Spleen (tissue), 11 donors: ENCODE measurements around the gene SETD1B. TPM values are rescaled to one million over a fixed set of nuclear protein-coding genes. Genes with fewer than 3 reads are reported as not detected.
"Not testable (repeated sequence)": the region's sequence is repeated elsewhere in the genome, so short reads cannot be mapped to it uniquely, and the experiment has no call there.

Source experiments
- DNase-seq: peaks from one replicate; pipeline ENCODE4 v3.0.0-alpha.2; 2020
- H3K27ac ChIP-seq, 8 donors: fragments of 200-600 bp; sonication (generic) in 7 of 8; 1 replicate in 4 of 8; 2 replicates in 4 of 8; pipeline versions ENCODE4 v1.5.0 to v1.8.0; 2016 to 2021; ENCODE audit warnings: inconsistent platforms in 4 of 8, mild to moderate bottlenecking in 4 of 8, moderate library complexity in 1 of 8
- H3K27me3 ChIP-seq, 7 donors: fragments of 200-600 bp; sonication (generic) in 6 of 7; replicated peaks in 1 of 7; 1 replicate in 4 of 7; 2 replicates in 3 of 7; pipeline versions ENCODE4 v1.5.0 to v1.8.0; 2016 to 2021; ENCODE audit warnings: inconsistent platforms in 3 of 7, mild to moderate bottlenecking in 1 of 7
- H3K36me3 ChIP-seq, 6 donors: fragments of 200-600 bp; sonication (generic) in 5 of 6; 1 replicate in 4 of 6; 2 replicates in 2 of 6; pipeline versions ENCODE4 v1.5.0 to v1.8.0; 2016 to 2021; ENCODE audit warnings: inconsistent platforms in 2 of 6
- H3K4me1 ChIP-seq, 6 donors: fragments of 200-600 bp; sonication (generic) in 5 of 6; 1 replicate in 3 of 6; 2 replicates in 3 of 6; pipeline versions ENCODE4 v1.5.0 to v1.8.0; 2016 to 2021; ENCODE audit warnings: inconsistent platforms in 3 of 6
- H3K4me3 ChIP-seq, 8 donors: fragments of 200-600 bp; sonication (generic) in 7 of 8; 1 replicate in 4 of 8; 2 replicates in 4 of 8; pipeline versions ENCODE4 v1.5.0 to v1.8.0; 2016 to 2021; ENCODE audit warnings: inconsistent platforms in 4 of 8, mild to moderate bottlenecking in 4 of 8, moderate library complexity in 2 of 8
- H3K9me3 ChIP-seq, 8 donors: fragments of 200-600 bp; sonication (generic) in 7 of 8; 1 replicate in 4 of 8; 2 replicates in 4 of 8; pipeline versions ENCODE4 v1.5.0 to v1.8.0; 2016 to 2021; ENCODE audit warnings: inconsistent platforms in 4 of 8
- CTCF ChIP-seq, 11 experiments: fragments of 200-600 bp in 7 of 11; fragments of 450-650 bp in 4 of 11; sonication (generic) in 4 of 11; IDR thresholded peaks in 8 of 11; conservative IDR thresholded peaks in 3 of 11; 1 replicate in 7 of 11; 2 replicates in 4 of 11; pipeline versions ENCODE4 v1.4.0 to v1.8.0; 2016 to 2021; ENCODE audit warnings: antibody characterized with exemption in 11 of 11, inconsistent platforms in 4 of 11, mild to moderate bottlenecking in 1 of 11
- POLR2A ChIP-seq, 3 donors: fragments of 450-650 bp; IDR thresholded peaks; one replicate each; pipeline ENCODE4 v1.5.1; 2017; ENCODE audit warnings: antibody characterized with exemption in 3 of 3, mild to moderate bottlenecking in 1 of 3
- POLR2AphosphoS5 ChIP-seq, 3 donors: sonication (generic); formaldehyde crosslinking; IDR thresholded peaks; one replicate each; pipeline ENCODE4 v1.5.1; 2017; ENCODE audit warnings: antibody characterized with exemption in 3 of 3
- WGBS, 5 donors: extraction: QIAGEN DNeasy Blood & Tissue Kit in 3 of 5; methylation state at CpG; one replicate each; pipeline versions ENCODE4 v1.1.5 to v1.1.7; 2013 to 2018; 5-methylcytosine and 5-hydroxymethylcytosine counted together
- intact Hi-C: fragments of 100-400 bp; cut with DNase I; formaldehyde crosslinking; loops from one replicate; pipeline ENCODE4 v1.15.0; 2023; ENCODE audit warnings: low total_unique reads
- polyA plus RNA-seq, 3 donors: library from polyadenylated mRNA; stranded (reverse); fragments of 200-250 nt; gene quantifications; one replicate each; pipeline ENCODE4 v1.2.1, GENCODE V29; 2013
- total RNA-seq, 7 donors: library from RNA; depleted of rRNA in 3 of 7; stranded (reverse); fragments of >200 nt in 3 of 7; fragmentation: NEBNext Ultra II Directional in 4 of 7; extraction: Animal tissue kit (Norgen Biotek cat#: 25700) in 4 of 7; gene quantifications; one replicate each; pipeline versions ENCODE4 v1.1.0 to v1.2.1, GENCODE V29; 2016 to 2021
- donor health status: healthy with polysubstance abuse.
- donor health status: DM: no; HTN: no; CAD: no; lungs with moderate emphysema.
- donor health status: DM: no; HTN: no; CAD: no.
- donor health status: Bipolar disorder and iron deficiency.
- donor health status: healthy.
- donor health status: DM: no; HTN: no; CAD: no.
- donor health status: DM: yes; HTN: yes; CAD: no.

Gene SETD1B
- total and polyA plus RNA-seq, 10 donors, result 3.3 to 37.7 (median 22.1) TPM

GRCh38 chr12:121789800-121790728, 13.7 kb upstream of the SETD1B start:
- Histone ChIP-seq H3K4me1 (peaks cover 71 to 100% (median 99%) of the 10 kb centered on the region in 6 donors), H3K27ac (peak overlapping the region; percentile 93 to 100 (median 100)), H3K4me3 (peak overlapping the region in 7 of 8 donors; percentile 6 to 80 (median 26)), H3K9me3 (no peaks in the 10 kb centered on the region), H3K27me3 (no peaks in the 10 kb centered on the region), H3K36me3 (peaks cover 0 to 18% (median 0%) of the 10 kb centered on the region in 6 donors)
- TF ChIP-seq POLR2A (IDR thresholded peaks at IDR 0.05) (peak in 2 of 3 donors; percentile 28 to 30), POLR2AphosphoS5 (IDR thresholded peaks at IDR 0.05) (peak; percentile 77 to 90 (median 86)), CTCF (IDR thresholded peaks at IDR 0.05 in 8 of 11, conservative IDR thresholded peaks at IDR 0.05 in 3 of 11) (peak in 3 of 11 experiments; percentile 15 to 32 (median 18))
- WGBS, 5 donors, result 20 to 45% (median 25%) methylated on average over 18 to 28 of the region's 28 CpGs
- intact Hi-C loops, result loop anchor here (5.0 kb wide), 1 partner anchor 93 kb away; no protein-coding TSS in a partner anchor
- peak; percentile 99 for DNase-seq

- intact Hi-C loops, result loop anchor here (5.0 kb wide), 1 partner anchor 93 kb away; no protein-coding TSS in a partner anchor
- Histone ChIP-seq H3K27ac (peak overlapping the region; percentile 93 to 100 (median 100)), H3K4me3 (peak overlapping the region in 1 of 8 donors; percentile 80), H3K4me1 (peaks cover 69 to 100% (median 99%) of the 10 kb centered on the region in 6 donors), H3K36me3 (peaks cover 0 to 24% (median 5%) of the 10 kb centered on the region in 6 donors)
- not testable (repeated sequence) for H3K9me3 ChIP-seq, H3K27me3 ChIP-seq, DNase-seq
- WGBS, 5 donors, result 76 to 83% (median 80%) methylated on average over 8 of the region's 8 CpGs
Measured at GRCh38 chr12:121790785-121791184, 13.0 kb upstream of the SETD1B start.

- TF ChIP-seq POLR2AphosphoS5 (IDR thresholded peaks at IDR 0.05) (peak in 1 of 3 donors; percentile 6), POLR2A (IDR thresholded peaks at IDR 0.05) (no peak)
- Histone ChIP-seq H3K4me3 (peak overlapping the region; percentile 51 to 80 (median 67)), H3K27ac (peak overlapping the region; percentile 93 to 100 (median 100)), H3K27me3 (no peaks in the 10 kb centered on the region), H3K9me3 (no peaks in the 10 kb centered on the region), H3K36me3 (peaks cover 0 to 27% (median 11%) of the 10 kb centered on the region in 6 donors), H3K4me1 (peaks cover 73 to 100% (median 99%) of the 10 kb centered on the region in 6 donors)
- 30 to 46% (median 39%) methylated on average over 13 to 14 of the region's 14 CpGs for WGBS, 5 donors
- DNase-seq, result peak; percentile 80
- intact Hi-C loops, result loop anchor here (5.0 kb wide), 1 partner anchor 95 kb away; no protein-coding TSS in a partner anchor
Measured at GRCh38 chr12:121791671-121792551, 11.9 kb upstream of the SETD1B start.

- WGBS, 5 donors, result 5 to 21% (median 10%) methylated on average over 26 to 48 of the region's 48 CpGs
- H3K9me3 ChIP-seq, result no peaks in the 10 kb centered on the region
- peak; percentile 93 for DNase-seq
- peak in 1 of 11 experiments; percentile 34 for TF ChIP-seq CTCF (IDR thresholded peaks at IDR 0.05 in 8 of 11, conservative IDR thresholded peaks at IDR 0.05 in 3 of 11)
- peak; percentile 24 to 75 (median 60) for TF ChIP-seq POLR2AphosphoS5 (IDR thresholded peaks at IDR 0.05)
- no peak for TF ChIP-seq POLR2A (IDR thresholded peaks at IDR 0.05)
- no peaks in the 10 kb centered on the region for H3K27me3 ChIP-seq
- H3K4me3 ChIP-seq, result peak overlapping the region; percentile 51 to 80 (median 67)
- H3K4me1 ChIP-seq, result peaks cover 74 to 100% (median 99%) of the 10 kb centered on the region in 6 donors
- intact Hi-C loops, result loop anchor here (5.0 kb wide), 1 partner anchor 96 kb away; no protein-coding TSS in a partner anchor
- peak overlapping the region; percentile 93 to 100 (median 100) for H3K27ac ChIP-seq
- H3K36me3 ChIP-seq, result peaks cover 0 to 36% (median 15%) of the 10 kb centered on the region in 6 donors
Measured at GRCh38 chr12:121792607-121793439, 11.0 kb upstream of the SETD1B start.
